GM10266 (cell line): Measurements from ENCODE around the gene SF3B3.
"Not testable (repeated sequence)": the region's sequence is repeated elsewhere in the genome, so short reads cannot be mapped to it uniquely, and the experiment has no call there.

Experiments
- DNase-seq: peaks from one replicate; pipeline ENCODE4 v3.0.0; 2012; ENCODE audit errors: extremely low spot score
- TF ChIP-seq, protein P1 (sequence below): IDR thresholded peaks from 2 replicates; pipeline ENCODE4 v1.5.1; 2012; ENCODE audit warnings: mild to moderate bottlenecking, low read depth; ENCODE audit not compliant: control insufficient read depth, insufficient read depth; ENCODE audit errors: missing control alignments

The SF3B3 gene

DNA sequence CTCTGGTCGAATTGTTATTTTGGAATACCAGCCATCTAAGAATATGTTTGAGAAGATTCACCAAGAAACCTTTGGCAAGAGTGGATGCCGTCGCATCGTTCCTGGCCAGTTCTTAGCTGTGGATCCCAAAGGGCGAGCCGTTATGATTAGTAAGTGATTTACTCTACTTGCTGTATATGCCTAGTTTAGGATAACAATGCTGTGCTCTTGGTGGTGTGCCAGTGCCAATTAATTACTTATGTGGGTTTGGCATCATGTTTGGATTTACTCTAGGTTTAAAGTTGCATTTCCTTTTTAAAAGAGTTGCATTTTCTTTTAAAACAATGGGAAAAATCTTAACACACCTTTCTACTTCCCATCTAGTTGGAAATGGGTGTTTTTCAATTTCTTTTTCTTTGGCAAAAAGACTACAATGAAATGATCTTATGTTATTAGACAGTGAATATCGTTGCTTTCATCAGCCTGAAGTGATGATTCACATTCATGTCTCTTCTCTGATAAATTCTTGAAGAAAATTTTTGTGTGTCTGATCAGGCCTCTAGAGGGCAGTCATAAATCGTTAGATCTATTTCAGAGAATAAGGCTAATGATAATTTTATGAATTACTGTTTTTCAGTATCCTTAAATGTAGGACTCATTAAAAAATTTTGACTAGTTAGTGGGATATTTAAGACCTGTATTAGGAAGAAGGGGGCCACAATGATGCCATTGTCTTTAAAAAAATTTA, 5.6 kb downstream of the SF3B3 start:
- TF ChIP-seq, protein P1, sequence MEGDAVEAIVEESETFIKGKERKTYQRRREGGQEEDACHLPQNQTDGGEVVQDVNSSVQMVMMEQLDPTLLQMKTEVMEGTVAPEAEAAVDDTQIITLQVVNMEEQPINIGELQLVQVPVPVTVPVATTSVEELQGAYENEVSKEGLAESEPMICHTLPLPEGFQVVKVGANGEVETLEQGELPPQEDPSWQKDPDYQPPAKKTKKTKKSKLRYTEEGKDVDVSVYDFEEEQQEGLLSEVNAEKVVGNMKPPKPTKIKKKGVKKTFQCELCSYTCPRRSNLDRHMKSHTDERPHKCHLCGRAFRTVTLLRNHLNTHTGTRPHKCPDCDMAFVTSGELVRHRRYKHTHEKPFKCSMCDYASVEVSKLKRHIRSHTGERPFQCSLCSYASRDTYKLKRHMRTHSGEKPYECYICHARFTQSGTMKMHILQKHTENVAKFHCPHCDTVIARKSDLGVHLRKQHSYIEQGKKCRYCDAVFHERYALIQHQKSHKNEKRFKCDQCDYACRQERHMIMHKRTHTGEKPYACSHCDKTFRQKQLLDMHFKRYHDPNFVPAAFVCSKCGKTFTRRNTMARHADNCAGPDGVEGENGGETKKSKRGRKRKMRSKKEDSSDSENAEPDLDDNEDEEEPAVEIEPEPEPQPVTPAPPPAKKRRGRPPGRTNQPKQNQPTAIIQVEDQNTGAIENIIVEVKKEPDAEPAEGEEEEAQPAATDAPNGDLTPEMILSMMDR = peak; percentile 19
- DNase-seq = no peak

DNA sequence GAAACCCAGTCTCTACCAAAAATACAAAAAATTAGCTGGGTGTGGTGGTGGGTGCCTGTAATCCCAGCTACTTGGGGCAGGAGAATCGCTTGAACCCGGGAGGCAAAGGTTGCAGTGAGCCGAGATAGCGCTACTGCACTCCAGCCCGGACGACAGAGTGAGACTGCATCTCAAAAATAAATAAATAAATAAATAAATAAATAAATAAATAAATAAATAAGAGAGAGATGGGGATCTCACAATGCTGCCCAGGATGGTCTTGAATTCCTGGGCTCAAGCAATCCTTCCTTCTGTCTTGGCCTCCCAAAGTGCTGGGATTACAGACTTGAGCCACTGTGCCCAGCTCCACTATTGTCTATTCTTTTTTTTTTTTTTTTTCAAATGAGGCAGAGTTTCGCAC, 6.3 kb downstream of the SF3B3 start:
- not testable (repeated sequence) for DNase-seq

DNA sequence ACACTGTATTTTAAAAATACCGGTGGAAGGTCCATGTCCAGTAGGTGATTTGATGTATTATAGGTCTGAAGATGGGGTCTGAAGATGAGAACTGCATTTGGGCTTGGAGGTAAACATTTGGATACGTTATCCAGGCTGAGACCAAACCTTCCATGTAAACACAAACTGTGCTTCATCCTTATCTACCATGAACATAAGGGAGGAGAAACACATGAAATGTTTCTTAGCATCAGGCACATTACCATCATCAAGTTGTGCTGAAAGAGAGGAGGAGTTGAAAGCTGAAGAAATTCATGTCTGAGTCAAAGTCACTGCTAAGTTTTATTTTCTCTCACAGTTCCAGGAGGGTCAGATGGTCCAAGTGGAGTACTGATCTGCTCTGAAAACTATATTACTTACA, 11.4 kb downstream of the SF3B3 start:
- no peak for DNase-seq
- TF ChIP-seq, protein P1 = no peak

DNA sequence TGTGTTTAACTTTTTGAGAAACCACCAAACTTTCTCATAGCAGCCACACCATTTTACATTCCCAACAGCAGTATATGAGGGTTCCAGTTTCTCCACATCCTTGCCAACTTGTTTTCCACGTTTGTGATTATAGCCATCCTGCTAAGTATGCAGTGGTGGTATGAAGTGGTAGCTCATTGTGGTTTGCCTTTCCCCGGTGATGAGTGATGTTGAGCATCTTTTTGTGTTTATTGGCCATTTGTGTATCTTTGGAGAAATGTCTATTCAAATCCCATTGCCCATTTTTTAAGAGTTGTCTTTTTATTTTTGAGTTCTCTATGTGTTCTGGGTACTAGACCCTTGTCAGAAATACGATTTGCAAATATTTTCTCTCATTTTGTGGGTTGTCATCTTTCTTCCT, 17.4 kb downstream of the SF3B3 start:
- TF ChIP-seq, protein P1 = no peak
- no peak for DNase-seq

DNA sequence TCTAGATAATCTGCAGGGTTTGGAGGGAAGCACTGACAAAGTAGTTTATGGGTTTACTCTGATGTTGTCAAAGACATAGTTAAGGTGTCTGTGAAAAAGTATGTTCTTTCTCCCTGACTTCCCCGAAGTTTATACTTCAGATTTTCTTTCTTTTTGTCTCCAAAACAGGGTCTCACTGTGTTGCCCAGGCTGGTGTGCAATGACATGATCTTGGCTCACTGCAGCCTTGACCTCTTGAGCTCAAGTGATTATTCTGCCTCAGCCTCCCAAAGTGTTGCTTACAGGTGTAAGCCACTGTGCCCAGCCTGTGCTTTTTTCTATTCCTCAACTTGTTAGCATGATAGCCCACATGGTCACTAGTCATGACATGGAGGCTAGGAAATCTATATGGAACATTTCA, 20.9 kb downstream of the SF3B3 start:
- no peak for DNase-seq
- TF ChIP-seq, protein P1 = no peak

DNA sequence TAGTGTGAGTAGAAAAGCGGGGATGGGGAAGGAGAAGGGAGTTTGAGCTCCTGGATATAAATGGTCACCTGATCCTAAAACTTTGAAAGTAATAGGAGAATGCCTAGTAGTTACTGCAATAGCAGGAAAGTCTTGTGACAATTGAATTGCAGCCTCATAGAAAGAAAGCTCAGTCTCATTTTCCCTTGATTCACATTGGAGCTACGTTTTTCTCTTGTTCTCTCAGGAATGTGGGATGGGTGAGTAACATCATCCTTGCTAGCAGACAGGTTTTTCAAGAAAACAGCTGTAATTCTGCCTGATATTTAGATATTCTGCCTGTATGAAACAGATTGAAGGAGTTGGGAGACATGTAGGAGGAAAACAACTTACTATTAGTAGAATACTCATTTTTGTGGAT, 25.3 kb downstream of the SF3B3 start:
- no peak for DNase-seq
- TF ChIP-seq, protein P1 = no peak

DNA sequence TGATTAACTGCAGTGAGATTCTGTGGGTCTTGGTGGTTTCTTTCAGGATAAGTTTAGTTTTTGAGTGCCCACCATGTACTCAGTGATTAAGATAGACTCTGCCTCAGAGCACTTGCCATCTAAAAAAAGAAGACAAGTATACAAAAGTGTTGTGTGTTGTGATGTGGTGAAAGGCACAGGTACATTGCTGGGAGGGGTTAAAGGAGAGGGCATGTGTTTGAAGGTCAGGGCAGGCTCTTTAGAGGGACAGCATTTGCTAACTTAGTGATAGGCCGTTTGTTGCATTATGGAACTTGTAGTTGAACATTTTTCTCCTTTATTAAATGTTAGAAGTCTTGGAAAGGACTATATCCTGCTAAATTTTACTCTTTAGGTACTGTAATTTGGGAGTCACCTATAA, 26.5 kb downstream of the SF3B3 start:
- TF ChIP-seq, protein P1 = no peak
- DNase-seq = no peak

DNA sequence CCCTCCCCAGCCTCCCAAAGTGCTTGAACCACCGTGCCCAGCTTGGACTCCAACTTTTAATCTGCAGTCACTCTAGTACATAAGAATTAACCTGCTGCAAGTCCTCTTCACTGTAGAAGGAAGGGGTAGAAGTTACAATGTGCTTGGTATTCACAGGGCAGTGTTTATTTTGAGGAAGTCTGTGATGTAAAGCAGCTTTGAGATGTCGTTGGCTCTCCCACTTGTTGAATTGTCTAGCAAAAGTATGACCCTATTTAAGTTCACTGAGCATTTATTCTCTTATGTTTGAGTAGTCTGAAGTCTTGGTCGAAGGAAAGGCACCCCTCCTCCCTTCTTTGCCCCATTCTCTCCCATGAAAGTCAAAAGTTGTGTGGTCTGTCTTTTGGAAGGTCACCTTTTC, 28.2 kb downstream of the SF3B3 start:
- DNase-seq = no peak
- TF ChIP-seq, protein P1 = no peak
